IMR-90 (cell line): Measurements from ENCODE around the gene XAGE3. TPM values are rescaled to one million over a fixed set of nuclear protein-coding genes. Genes with fewer than 3 reads are reported as not detected.
"Not testable (repeated sequence)": the region's sequence is repeated elsewhere in the genome, so short reads cannot be mapped to it uniquely, and the experiment has no call there.

ENCODE experiments used
- ATAC-seq: fragments of 200-7000 bp; cut with Tn5 transposase; 2 replicates; pipeline ENCODE4 v1.9.1; 2020; ENCODE audit warnings: low read depth, mild to moderate bottlenecking, moderate library complexity
- Bru-seq: library from RNA; stranded (reverse); fragments of 400-500 nt; gene quantifications from one replicate; lab custom pipeline; 2021; lab: Mats Ljungman, UMichigan
- BruChase-seq, 2 experiments: library from RNA; stranded (reverse); fragments of 400-500 nt; gene quantifications; one replicate each; lab custom pipeline; 2021; lab: Mats Ljungman, UMichigan
- BruUV-seq: library from RNA; stranded (reverse); fragments of 400-500 nt; replicated peaks from 2 replicates; lab custom pipeline; 2021; lab: Mats Ljungman, UMichigan
- CTCF ChIA-PET: fragments of 300-600 bp; formaldehyde crosslinking; extraction: SDS; loops from one replicate; lab custom pipeline; 2021; ENCODE audit warnings: antibody characterized with exemption; lab: Yijun Ruan, JAX
- POLR2A ChIA-PET: fragments of 300-600 bp; sonication (Branson Sonifier 250); formaldehyde crosslinking; loops from one replicate; lab custom pipeline; 2022; ENCODE audit warnings: antibody characterized with exemption; ENCODE audit not compliant: unreplicated experiment; lab: Charles Lee
- DNase-seq: peaks from one replicate; pipeline ENCODE4 v3.0.0; 2013
- H2AFZ ChIP-seq: replicated peaks from 2 replicates; pipeline ENCODE3; 2013; ENCODE audit warnings: low read length, mild to moderate bottlenecking; ENCODE audit not compliant: poor library complexity
- H2AK5ac ChIP-seq: 2 replicates; pipeline ENCODE4 v1.6.1; 2013; ENCODE audit warnings: low read depth, low read length, inconsistent platforms
- H2AK9ac ChIP-seq: replicated peaks from 2 replicates; pipeline ENCODE3; 2013; ENCODE audit warnings: mild to moderate bottlenecking, low read depth, low read length, moderate library complexity; ENCODE audit not compliant: poor library complexity
- H2BK120ac ChIP-seq: 2 replicates; pipeline ENCODE4 v1.6.1; 2013; ENCODE audit warnings: low read depth, low read length, inconsistent platforms
- H2BK15ac ChIP-seq: 3 replicates; pipeline ENCODE4 v1.6.1; 2013; ENCODE audit warnings: low read depth, low read length, inconsistent platforms
- H2BK20ac ChIP-seq: 2 replicates; pipeline ENCODE4 v1.6.1; 2013; ENCODE audit warnings: low read depth, mild to moderate bottlenecking, inconsistent platforms, low read length, moderate library complexity
- H2BK5ac ChIP-seq: 2 replicates; pipeline ENCODE4 v1.6.1; 2013; ENCODE audit warnings: mild to moderate bottlenecking, low read depth, low read length, inconsistent platforms; ENCODE audit not compliant: poor library complexity, severe bottlenecking
- H3K14ac ChIP-seq: replicated peaks from 2 replicates; pipeline ENCODE4 v1.6.1; 2013; ENCODE audit warnings: low read depth, low read length, inconsistent platforms
- H3K18ac ChIP-seq: 2 replicates; pipeline ENCODE4 v1.6.1; 2013; ENCODE audit warnings: low read depth, low read length, control low read depth
- H3K23ac ChIP-seq: 2 replicates; pipeline ENCODE4 v1.6.1; 2013; ENCODE audit warnings: low read depth, low read length, inconsistent platforms
- H3K27ac ChIP-seq: 2 replicates; pipeline ENCODE4 v1.5.1; 2013; ENCODE audit warnings: mild to moderate bottlenecking, control low read depth, low read length; ENCODE audit not compliant: insufficient read depth
- H3K27me3 ChIP-seq: 2 replicates; pipeline ENCODE4 v1.6.1; 2013; ENCODE audit warnings: low read length; ENCODE audit not compliant: control insufficient read depth, insufficient read depth
- H3K36me3 ChIP-seq: 2 replicates; pipeline ENCODE4 v1.6.1; 2013; ENCODE audit warnings: low read length, mixed read lengths; ENCODE audit not compliant: control insufficient read depth, insufficient read depth
- H3K4ac ChIP-seq: 2 replicates; pipeline ENCODE4 v1.6.1; 2013; ENCODE audit warnings: low read depth, low read length, inconsistent platforms
- H3K4me1 ChIP-seq: 2 replicates; pipeline ENCODE4 v1.6.1; 2013; ENCODE audit warnings: low read length, mixed read lengths; ENCODE audit not compliant: control insufficient read depth, insufficient read depth
- H3K4me2 ChIP-seq: 2 replicates; pipeline ENCODE4 v1.6.1; 2013; ENCODE audit warnings: low read depth, mild to moderate bottlenecking, control low read depth, low read length, moderate library complexity
- H3K4me3 ChIP-seq: 2 replicates; pipeline ENCODE4 v1.5.1; 2013; ENCODE audit warnings: low read depth, mild to moderate bottlenecking, control low read depth, low read length, moderate library complexity; ENCODE audit not compliant: insufficient read depth
- H3K56ac ChIP-seq: 2 replicates; pipeline ENCODE4 v1.6.1; 2013; ENCODE audit warnings: low read length, inconsistent platforms; ENCODE audit not compliant: insufficient read depth; ENCODE audit errors: extremely low read depth
- H3K79me1 ChIP-seq, 2 experiments: 2 replicates each; pipeline ENCODE4 v1.6.1; 2013; ENCODE audit warnings: low read length in 2 of 2, inconsistent platforms in 1 of 2, low read depth in 1 of 2
- H3K9ac ChIP-seq: 2 replicates; pipeline ENCODE4 v1.6.1; 2013; ENCODE audit warnings: low read depth, low read length, control low read depth
- H3K9me1 ChIP-seq: 2 replicates; pipeline ENCODE4 v1.6.1; 2013; ENCODE audit warnings: low read length, inconsistent platforms; ENCODE audit not compliant: insufficient read depth
- H3K9me3 ChIP-seq: 2 replicates; pipeline ENCODE4 v1.6.1; 2013; ENCODE audit warnings: low read length; ENCODE audit not compliant: control insufficient read depth, insufficient read depth
- H4K20me1 ChIP-seq: 2 replicates; pipeline ENCODE4 v1.6.1; 2013; ENCODE audit warnings: low read length, inconsistent platforms; ENCODE audit not compliant: insufficient read depth
- H4K5ac ChIP-seq: 2 replicates; pipeline ENCODE4 v1.6.1; 2013; ENCODE audit warnings: mild to moderate bottlenecking, low read depth, low read length, control low read depth
- H4K8ac ChIP-seq, 2 experiments: 2 replicates each; pipeline ENCODE4 v1.6.1; 2013; ENCODE audit warnings: low read depth in 2 of 2, low read length in 2 of 2, control low read depth in 1 of 2, inconsistent platforms in 1 of 2
- H4K91ac ChIP-seq: 2 replicates; pipeline ENCODE4 v1.6.1; 2013; ENCODE audit warnings: low read depth, low read length, inconsistent platforms; ENCODE audit not compliant: insufficient read depth
- BHLHE40 ChIP-seq: fragments of 150-350 bp; IDR thresholded peaks from 2 replicates; pipeline ENCODE4 v1.6.1; 2016; ENCODE audit warnings: mild to moderate bottlenecking, low read depth, low read length
- FOS ChIP-seq: fragments of 150-350 bp; IDR thresholded peaks from 2 replicates; pipeline ENCODE4 v1.6.1; 2016; ENCODE audit warnings: low read depth, low read length
- MAZ ChIP-seq: IDR thresholded peaks from 2 replicates; pipeline ENCODE4 v1.6.1; 2012; ENCODE audit warnings: low read depth, mild to moderate bottlenecking, low read length, improper control_type of control experiment, moderate library complexity, borderline replicate concordance
- NFE2L2 ChIP-seq: fragments of 150-350 bp; IDR thresholded peaks from 2 replicates; pipeline ENCODE4 v1.6.1; 2016; ENCODE audit warnings: low read depth, mild to moderate bottlenecking, low read length
- POLR2A ChIP-seq: IDR thresholded peaks from 2 replicates; pipeline ENCODE4 v1.6.1; 2012; ENCODE audit warnings: mild to moderate bottlenecking, low read depth, low read length
- RCOR1 ChIP-seq: IDR thresholded peaks from 2 replicates; pipeline ENCODE4 v1.6.1; 2012; ENCODE audit warnings: mild to moderate bottlenecking, low read length, improper control_type of control experiment; ENCODE audit not compliant: insufficient replicate concordance
- RFX5 ChIP-seq: IDR thresholded peaks from 2 replicates; pipeline ENCODE4 v1.8.0; 2012; ENCODE audit warnings: low read depth, mild to moderate bottlenecking, low read length, moderate library complexity
- WGBS, 2 experiments: methylation state at CpG; one replicate each; pipeline versions ENCODE4 v1.1.5 to v1.1.7; 2013; ENCODE audit warnings: missing lambda C conversion rate in 2 of 2; ENCODE audit not compliant: insufficient read length in 1 of 2; ENCODE audit errors: extremely low coverage in 2 of 2; 5-methylcytosine and 5-hydroxymethylcytosine counted together
- dilution Hi-C: fragments of 300-500 bp; cut with HindIII; formaldehyde crosslinking; loops from one replicate; pipeline ENCODE4 v1.14.3; 2018; ENCODE audit warnings: low sequenced_read_pairs; ENCODE audit not compliant: unreplicated experiment
- in situ Hi-C: fragments of 300-500 bp; cut with MboI; formaldehyde crosslinking; loops from 3 replicates; pipeline ENCODE4 v1.14.3; 2019; ENCODE audit warnings: low sequenced_read_pairs, inconsistent platforms, mixed read lengths
- intact Hi-C: fragments of 100-400 bp; cut with micrococcal nuclease; formaldehyde crosslinking; loops from 2 replicates; pipeline ENCODE4 v1.10.0; 2022
- long read RNA-seq: library from polyadenylated mRNA; unstranded; transcript quantifications from one replicate; pipeline ENCODE4 v2.0.0, GENCODE V29; 2021; ENCODE audit not compliant: unreplicated experiment
- polyA plus RNA-seq, 3 experiments: library from polyadenylated mRNA; depleted of rRNA; stranded (reverse); fragments of >200 nt; gene quantifications; 2 replicates each; pipeline ENCODE4 v1.2.3, GENCODE V29; 2012; ENCODE audit warnings: low replicate concordance in 1 of 3
- total RNA-seq: library from RNA; depleted of rRNA; stranded (reverse); fragments of >200 nt; gene quantifications from 2 replicates; pipeline ENCODE4 v1.2.3, GENCODE V29; 2012; rRNA removed

XAGE3 gene
- total RNA-seq (not detected in 2 replicates), polyA plus RNA-seq (2012; rRNA removed) (not detected in 2 replicates), Bru-seq, nascent RNA (not detected), BruChase-seq, experiment 1, labeled RNA remaining after a 6-hour chase (not detected), BruChase-seq, experiment 2, labeled RNA remaining after a 2-hour chase (not detected)
- not detected in 2 replicates for polyA plus RNA-seq (2012; cell fraction: cytosol; rRNA removed)
- polyA plus RNA-seq (2012; cell fraction: nucleus; rRNA removed; ENCODE audit: low replicate concordance): not detected in 2 replicates
- long read RNA-seq: 0 reads

DNA sequence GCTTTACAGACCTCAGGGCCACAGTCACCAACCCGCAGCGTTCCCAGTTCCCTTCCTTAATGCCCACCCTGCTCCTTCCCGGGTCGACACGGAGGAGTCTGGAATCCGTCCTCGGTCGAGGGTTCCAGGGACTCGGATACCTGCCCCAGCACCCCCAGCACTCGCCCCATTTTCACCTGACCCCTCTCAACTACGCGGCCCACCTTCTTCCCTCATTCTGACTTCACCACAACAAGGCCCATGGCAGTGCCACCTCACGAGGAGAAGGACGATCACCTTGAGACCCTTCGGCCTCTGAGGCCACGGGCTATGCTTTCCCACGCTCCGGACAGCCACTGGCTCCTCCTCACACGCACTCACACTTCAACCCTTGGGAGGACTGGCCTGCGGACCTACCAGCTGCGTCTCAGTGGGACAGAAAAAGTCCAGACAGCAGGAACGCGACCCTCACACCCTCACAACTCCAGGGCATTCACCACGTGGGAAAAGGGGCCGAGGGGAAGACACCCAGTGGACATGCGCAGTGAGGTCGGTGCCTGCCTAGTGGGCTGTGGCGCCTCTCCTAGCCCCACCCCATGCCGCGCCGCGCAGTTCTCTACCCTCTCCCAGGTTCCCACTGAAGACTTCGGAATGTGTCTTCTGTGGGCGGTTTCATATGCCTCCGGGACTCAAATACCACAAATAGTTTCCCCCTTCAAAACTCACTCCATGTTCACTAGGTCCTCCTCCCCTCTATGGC, at the start of gene XAGE3:
Gene XAGE3 (minus strand): TSS at position 474 of the 739 bp plus-strand sequence. CDS start 950 bp downstream, outside the sequence.
- Histone ChIP-seq H3K4me3 (no peak within 1 kb of the TSS), H3K9ac (no peak within 1 kb of the TSS), H3K23ac (no peak within 1 kb of the TSS), H4K20me1 (no peaks in the 10 kb centered on the region), H2BK5ac (no peak within 1 kb of the TSS), H3K4ac (no peak within 1 kb of the TSS), H4K91ac (no peak within 1 kb of the TSS), H3K27ac (no peak within 1 kb of the TSS), H2BK15ac (no peak within 1 kb of the TSS), H3K56ac (no peak within 1 kb of the TSS), H4K8ac (no peak within 1 kb of the TSS), H2AK9ac (no peak within 1 kb of the TSS), H3K9me3 (no peaks in the 10 kb centered on the region), H4K5ac (no peak within 1 kb of the TSS), H3K4me2 (no peak within 1 kb of the TSS), H3K36me3 (no peaks in the 10 kb centered on the region), H2AFZ (no peak within 1 kb of the TSS), H2BK120ac (no peak within 1 kb of the TSS), H3K14ac (no peak within 1 kb of the TSS), H3K27me3 (peaks cover 23% of the 10 kb centered on the region), H3K79me1 (no peaks in the 10 kb centered on the region), H2BK20ac (no peak within 1 kb of the TSS), H3K18ac (no peak within 1 kb of the TSS), H3K9me1 (no peaks in the 10 kb centered on the region), H3K4me1 (no peaks in the 10 kb centered on the region), H2AK5ac (no peak within 1 kb of the TSS)
- no TSS peak for BruUV-seq
- POLR2A ChIA-PET: no interaction called here
- in situ Hi-C loops (no loop called here), dilution Hi-C loops (no loop called here), intact Hi-C loops (no loop called here)
- CTCF ChIA-PET: interaction anchor here (0.6 kb wide), 1 partner anchor 9 kb away, joined by 3 read pairs; no protein-coding TSS in a partner anchor
- ATAC-seq: no peak
- TF ChIP-seq NFE2L2: no peak
- TF ChIP-seq RFX5: no peak
- no peak for TF ChIP-seq MAZ
- no peak for TF ChIP-seq FOS
- no peak for TF ChIP-seq RCOR1
- no peak for TF ChIP-seq POLR2A
- TF ChIP-seq BHLHE40: no peak
- no peak for DNase-seq
- WGBS, 2 experiments: 76% methylated on average over 10 of the region's 35 CpGs; no CpG with 5 or more reads in 1 of the 2 experiments

DNA sequence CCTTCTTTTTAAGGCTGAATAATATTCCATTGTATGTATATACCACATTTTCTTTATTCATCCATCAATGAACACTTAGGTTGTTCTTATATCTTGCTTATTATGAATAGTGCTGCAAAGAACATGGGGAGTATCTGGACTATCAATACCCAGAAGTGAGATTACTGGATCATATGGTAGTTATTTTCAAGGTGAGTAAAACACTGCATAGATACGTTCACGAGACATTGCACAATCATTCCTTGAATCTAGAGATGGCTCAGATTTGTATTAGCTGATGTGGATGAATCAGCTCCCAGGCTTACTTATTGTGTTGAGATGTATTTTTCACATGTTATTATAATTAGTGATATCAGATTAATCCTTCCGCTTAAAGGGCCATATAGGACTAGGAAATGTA, 46.8 kb upstream of the XAGE3 start:
- no CpG with 5 or more reads among the region's 3 CpGs for WGBS, 2 experiments
- dilution Hi-C loops: not testable (repeated sequence)

More for the DNA sequence above, 46.8 kb upstream of the XAGE3 start:
- H3K14ac ChIP-seq, in situ Hi-C loops, H3K18ac ChIP-seq, H3K4me1 ChIP-seq, H3K79me1 ChIP-seq, H2AK9ac ChIP-seq, H4K5ac ChIP-seq, H4K91ac ChIP-seq, H3K56ac ChIP-seq, H2AK5ac ChIP-seq, H4K20me1 ChIP-seq, H2BK120ac ChIP-seq, H3K23ac ChIP-seq, H3K4me3 ChIP-seq, H3K4ac ChIP-seq, BruUV-seq, H3K27me3 ChIP-seq, H2BK5ac ChIP-seq, H3K4me2 ChIP-seq, H3K9me1 ChIP-seq, POLR2A ChIA-PET, H3K9ac ChIP-seq, intact Hi-C loops, DNase-seq, ATAC-seq, CTCF ChIA-PET, H3K27ac ChIP-seq, H2BK20ac ChIP-seq, H2AFZ ChIP-seq, H4K8ac ChIP-seq, H2BK15ac ChIP-seq, H3K9me3 ChIP-seq, H3K36me3 ChIP-seq: not testable (repeated sequence)
